Ovary (tissue), 3 donors: ENCODE results near the gene UBE2L6.

Experiments used
- POLR2A ChIP-seq: fragments of 450-650 bp; IDR thresholded peaks from one replicate; pipeline ENCODE4 v1.6.1; 2017; ENCODE audit warnings: antibody characterized with exemption, mild to moderate bottlenecking, moderate library complexity
- TF ChIP-seq, protein P1 (sequence below), 3 donors: fragments of 450-650 bp in 2 of 3; fragments of 200-600 bp in 1 of 3; IDR thresholded peaks; one replicate each; pipeline versions ENCODE4 v1.5.1 to v1.8.0; 2016 to 2022; ENCODE audit warnings: antibody characterized with exemption in 3 of 3, mild to moderate bottlenecking in 1 of 3
- donor health status: DM: no; HTN: no; CAD: no.

DNA sequence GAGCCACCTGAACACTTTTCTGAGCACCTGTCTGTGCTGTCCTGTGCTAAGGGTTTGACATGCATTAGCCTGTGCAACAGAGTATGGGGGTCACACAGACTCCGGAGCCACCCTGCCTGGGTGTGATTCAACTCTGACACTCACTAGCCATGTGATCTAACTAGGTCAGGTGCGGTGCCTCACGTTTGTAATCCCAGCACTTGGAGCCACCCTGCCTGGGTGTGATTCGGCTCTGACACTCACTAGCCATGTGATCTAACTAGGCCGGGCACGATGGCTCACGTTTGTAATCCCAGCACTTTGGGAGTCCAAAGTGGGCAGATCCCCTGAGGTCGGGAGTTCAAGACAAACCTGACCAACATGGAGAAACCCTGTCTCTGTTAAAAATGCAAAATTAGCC, 11.4 kb downstream of the UBE2L6 start:
- no peak for TF ChIP-seq POLR2A
- TF ChIP-seq, protein P1, sequence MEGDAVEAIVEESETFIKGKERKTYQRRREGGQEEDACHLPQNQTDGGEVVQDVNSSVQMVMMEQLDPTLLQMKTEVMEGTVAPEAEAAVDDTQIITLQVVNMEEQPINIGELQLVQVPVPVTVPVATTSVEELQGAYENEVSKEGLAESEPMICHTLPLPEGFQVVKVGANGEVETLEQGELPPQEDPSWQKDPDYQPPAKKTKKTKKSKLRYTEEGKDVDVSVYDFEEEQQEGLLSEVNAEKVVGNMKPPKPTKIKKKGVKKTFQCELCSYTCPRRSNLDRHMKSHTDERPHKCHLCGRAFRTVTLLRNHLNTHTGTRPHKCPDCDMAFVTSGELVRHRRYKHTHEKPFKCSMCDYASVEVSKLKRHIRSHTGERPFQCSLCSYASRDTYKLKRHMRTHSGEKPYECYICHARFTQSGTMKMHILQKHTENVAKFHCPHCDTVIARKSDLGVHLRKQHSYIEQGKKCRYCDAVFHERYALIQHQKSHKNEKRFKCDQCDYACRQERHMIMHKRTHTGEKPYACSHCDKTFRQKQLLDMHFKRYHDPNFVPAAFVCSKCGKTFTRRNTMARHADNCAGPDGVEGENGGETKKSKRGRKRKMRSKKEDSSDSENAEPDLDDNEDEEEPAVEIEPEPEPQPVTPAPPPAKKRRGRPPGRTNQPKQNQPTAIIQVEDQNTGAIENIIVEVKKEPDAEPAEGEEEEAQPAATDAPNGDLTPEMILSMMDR (IDR thresholded peaks at IDR 0.05): no peak
